ENCODE data around the gene TTC34. TPM values are rescaled to one million over a fixed set of nuclear protein-coding genes. Genes with fewer than 3 reads are reported as not detected.

The TTC34 gene
- total and polyA plus RNA-seq, 2 experiments from 2014 or later, result 0.08 to 0.35 TPM

DNA sequence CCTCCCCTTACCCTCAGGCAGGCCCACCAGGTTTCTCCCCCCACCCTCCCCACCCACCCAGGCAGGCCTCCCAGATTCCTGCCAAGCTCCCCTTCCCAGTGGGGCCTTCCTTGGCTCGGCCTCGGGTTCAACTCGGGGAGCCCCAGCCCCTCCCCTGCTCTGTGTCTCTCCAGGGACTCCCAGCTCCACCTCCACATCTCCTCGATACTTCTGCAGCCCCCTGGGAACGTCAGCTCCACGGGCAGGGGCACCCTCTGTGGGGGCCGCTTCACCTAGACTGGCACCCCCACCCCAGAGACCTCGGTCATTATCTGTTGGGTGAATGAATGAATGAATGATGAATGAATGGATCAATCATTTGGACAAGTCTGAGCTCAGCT is 169.5 kb downstream of the TTC34 start (continued):
- TF ChIP-seq, protein P1, sequence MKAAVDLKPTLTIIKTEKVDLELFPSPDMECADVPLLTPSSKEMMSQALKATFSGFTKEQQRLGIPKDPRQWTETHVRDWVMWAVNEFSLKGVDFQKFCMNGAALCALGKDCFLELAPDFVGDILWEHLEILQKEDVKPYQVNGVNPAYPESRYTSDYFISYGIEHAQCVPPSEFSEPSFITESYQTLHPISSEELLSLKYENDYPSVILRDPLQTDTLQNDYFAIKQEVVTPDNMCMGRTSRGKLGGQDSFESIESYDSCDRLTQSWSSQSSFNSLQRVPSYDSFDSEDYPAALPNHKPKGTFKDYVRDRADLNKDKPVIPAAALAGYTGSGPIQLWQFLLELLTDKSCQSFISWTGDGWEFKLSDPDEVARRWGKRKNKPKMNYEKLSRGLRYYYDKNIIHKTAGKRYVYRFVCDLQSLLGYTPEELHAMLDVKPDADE (IDR thresholded peaks at IDR 0.05), result no peak
- TF ChIP-seq ZNF331 (CRISPR knock-in tag; IDR thresholded peaks at IDR 0.05; ENCODE audit: low read depth) (no peak), NANOG (IDR thresholded peaks at IDR 0.05; ENCODE audit: borderline replicate concordance) (no peak)

DNA sequence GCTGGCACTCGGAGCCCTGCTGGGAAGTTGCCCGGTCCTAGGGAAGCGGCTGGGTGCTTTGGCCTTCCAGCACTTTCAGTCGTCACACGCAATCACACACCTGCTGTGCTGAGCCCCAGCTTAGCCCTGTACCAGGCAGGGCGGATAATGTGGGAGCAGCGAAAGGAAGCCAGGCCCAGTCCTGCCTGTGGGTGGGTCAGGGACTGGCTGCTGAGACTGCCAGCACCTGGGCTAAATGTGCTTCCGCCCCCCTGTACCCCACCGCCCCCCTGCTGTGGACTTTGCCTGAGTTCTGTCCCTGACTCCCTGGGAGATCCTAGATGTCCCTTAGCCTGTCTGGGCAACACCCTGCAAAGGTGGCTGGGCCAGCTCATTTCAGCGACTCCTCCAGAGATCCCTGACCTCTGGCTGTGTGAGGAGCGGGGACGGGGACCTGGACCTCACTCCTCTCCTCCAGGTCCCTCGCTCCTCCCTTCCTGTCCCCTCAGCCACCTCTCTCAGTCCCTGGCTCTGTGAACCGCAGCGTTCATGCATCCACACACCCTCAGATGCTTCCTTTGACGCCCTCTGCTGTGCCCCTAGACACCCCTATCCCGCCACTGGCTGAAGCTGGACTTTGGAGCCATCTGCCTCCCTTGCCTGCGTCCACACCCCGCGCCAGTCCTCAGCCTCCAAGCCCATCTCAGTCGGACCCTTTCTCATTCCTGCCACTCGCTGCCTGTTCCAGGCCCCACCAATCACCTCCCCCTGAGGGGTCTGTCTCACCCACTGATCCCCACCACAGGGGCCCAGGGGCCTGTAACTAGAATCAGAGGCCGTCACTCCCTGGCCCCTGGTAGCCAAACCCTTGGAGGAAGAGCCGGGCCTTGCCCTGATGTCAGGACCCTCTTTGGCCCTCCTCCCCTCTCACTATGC is 170.1 kb downstream of the TTC34 start:
- Mint-ChIP-seq H3K36me3 (ENCODE audit: low read depth) (peaks cover 6% of the 10 kb centered on the region; the same call in 2 of the 3 replicates), H3K27me3 (ENCODE audit: insufficient read depth, low read depth, poor library complexity) (peaks cover 50% of the 10 kb centered on the region), H3K4me1 (peaks cover 18% of the 10 kb centered on the region), H3K4me3 (no peak overlapping the region; the same call in 2 of the 3 replicates), H3K27ac (no peak overlapping the region), H3K9me3 (peaks cover 18% of the 10 kb centered on the region)
- Histone ChIP-seq H2AFZ (no peak overlapping the region), H4K20me1 (replicated peaks; ENCODE audit: insufficient read depth) (no peaks in the 10 kb centered on the region), H3K79me2 (replicated peaks; ENCODE audit: insufficient read depth) (no peaks in the 10 kb centered on the region), H3F3A (replicated peaks; ENCODE audit: low read depth) (peaks cover 10% of the 10 kb centered on the region; the same call in 1 of the 2 replicates), H3K4me1 (ENCODE audit: insufficient read depth) (peaks cover 11% of the 10 kb centered on the region), H3K27me3 (ENCODE audit: insufficient read depth) (peaks cover 41% of the 10 kb centered on the region), H3K27ac (ENCODE audit: low read depth) (no peak overlapping the region), H3K9me2 (ENCODE audit: insufficient read depth) (no peaks in the 10 kb centered on the region), H3K4me3 (no peak overlapping the region), H3K4me2 (no peak overlapping the region), H3K36me3 (ENCODE audit: insufficient read depth) (no peaks in the 10 kb centered on the region)
- no peak for ATAC-seq
- TF ChIP-seq, protein P2, sequence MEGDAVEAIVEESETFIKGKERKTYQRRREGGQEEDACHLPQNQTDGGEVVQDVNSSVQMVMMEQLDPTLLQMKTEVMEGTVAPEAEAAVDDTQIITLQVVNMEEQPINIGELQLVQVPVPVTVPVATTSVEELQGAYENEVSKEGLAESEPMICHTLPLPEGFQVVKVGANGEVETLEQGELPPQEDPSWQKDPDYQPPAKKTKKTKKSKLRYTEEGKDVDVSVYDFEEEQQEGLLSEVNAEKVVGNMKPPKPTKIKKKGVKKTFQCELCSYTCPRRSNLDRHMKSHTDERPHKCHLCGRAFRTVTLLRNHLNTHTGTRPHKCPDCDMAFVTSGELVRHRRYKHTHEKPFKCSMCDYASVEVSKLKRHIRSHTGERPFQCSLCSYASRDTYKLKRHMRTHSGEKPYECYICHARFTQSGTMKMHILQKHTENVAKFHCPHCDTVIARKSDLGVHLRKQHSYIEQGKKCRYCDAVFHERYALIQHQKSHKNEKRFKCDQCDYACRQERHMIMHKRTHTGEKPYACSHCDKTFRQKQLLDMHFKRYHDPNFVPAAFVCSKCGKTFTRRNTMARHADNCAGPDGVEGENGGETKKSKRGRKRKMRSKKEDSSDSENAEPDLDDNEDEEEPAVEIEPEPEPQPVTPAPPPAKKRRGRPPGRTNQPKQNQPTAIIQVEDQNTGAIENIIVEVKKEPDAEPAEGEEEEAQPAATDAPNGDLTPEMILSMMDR (conservative IDR thresholded peaks at IDR 0.05; ENCODE audit: low read depth in 2 of 2), result no peak; a peak in 1 of 4 replicates
- TF ChIP-seq ZNF331 (CRISPR knock-in tag; IDR thresholded peaks at IDR 0.05; ENCODE audit: low read depth), result no peak
- TF ChIP-seq, protein P3, sequence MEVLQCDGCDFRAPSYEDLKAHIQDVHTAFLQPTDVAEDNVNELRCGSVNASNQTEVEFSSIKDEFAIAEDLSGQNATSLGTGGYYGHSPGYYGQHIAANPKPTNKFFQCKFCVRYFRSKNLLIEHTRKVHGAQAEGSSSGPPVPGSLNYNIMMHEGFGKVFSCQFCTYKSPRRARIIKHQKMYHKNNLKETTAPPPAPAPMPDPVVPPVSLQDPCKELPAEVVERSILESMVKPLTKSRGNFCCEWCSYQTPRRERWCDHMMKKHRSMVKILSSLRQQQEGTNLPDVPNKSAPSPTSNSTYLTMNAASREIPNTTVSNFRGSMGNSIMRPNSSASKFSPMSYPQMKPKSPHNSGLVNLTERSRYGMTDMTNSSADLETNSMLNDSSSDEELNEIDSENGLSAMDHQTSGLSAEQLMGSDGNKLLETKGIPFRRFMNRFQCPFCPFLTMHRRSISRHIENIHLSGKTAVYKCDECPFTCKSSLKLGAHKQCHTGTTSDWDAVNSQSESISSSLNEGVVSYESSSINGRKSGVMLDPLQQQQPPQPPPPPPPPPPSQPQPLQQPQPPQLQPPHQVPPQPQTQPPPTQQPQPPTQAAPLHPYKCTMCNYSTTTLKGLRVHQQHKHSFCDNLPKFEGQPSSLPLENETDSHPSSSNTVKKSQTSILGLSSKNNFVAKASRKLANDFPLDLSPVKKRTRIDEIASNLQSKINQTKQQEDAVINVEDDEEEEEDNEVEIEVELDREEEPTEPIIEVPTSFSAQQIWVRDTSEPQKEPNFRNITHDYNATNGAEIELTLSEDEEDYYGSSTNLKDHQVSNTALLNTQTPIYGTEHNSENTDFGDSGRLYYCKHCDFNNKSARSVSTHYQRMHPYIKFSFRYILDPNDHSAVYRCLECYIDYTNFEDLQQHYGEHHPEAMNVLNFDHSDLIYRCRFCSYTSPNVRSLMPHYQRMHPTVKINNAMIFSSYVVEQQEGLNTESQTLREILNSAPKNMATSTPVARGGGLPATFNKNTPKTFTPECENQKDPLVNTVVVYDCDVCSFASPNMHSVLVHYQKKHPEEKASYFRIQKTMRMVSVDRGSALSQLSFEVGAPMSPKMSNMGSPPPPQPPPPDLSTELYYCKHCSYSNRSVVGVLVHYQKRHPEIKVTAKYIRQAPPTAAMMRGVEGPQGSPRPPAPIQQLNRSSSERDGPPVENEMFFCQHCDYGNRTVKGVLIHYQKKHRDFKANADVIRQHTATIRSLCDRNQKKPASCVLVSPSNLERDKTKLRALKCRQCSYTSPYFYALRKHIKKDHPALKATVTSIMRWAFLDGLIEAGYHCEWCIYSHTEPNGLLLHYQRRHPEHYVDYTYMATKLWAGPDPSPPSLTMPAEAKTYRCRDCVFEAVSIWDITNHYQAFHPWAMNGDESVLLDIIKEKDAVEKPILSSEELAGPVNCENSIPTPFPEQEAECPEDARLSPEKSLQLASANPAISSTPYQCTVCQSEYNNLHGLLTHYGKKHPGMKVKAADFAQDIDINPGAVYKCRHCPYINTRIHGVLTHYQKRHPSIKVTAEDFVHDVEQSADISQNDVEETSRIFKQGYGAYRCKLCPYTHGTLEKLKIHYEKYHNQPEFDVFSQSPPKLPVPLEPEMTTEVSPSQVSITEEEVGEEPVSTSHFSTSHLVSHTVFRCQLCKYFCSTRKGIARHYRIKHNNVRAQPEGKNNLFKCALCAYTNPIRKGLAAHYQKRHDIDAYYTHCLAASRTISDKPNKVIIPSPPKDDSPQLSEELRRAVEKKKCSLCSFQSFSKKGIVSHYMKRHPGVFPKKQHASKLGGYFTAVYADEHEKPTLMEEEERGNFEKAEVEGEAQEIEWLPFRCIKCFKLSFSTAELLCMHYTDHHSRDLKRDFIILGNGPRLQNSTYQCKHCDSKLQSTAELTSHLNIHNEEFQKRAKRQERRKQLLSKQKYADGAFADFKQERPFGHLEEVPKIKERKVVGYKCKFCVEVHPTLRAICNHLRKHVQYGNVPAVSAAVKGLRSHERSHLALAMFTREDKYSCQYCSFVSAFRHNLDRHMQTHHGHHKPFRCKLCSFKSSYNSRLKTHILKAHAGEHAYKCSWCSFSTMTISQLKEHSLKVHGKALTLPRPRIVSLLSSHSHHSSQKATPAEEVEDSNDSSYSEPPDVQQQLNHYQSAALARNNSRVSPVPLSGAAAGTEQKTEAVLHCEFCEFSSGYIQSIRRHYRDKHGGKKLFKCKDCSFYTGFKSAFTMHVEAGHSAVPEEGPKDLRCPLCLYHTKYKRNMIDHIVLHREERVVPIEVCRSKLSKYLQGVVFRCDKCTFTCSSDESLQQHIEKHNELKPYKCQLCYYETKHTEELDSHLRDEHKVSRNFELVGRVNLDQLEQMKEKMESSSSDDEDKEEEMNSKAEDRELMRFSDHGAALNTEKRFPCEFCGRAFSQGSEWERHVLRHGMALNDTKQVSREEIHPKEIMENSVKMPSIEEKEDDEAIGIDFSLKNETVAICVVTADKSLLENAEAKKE (CRISPR knock-in tag; IDR thresholded peaks at IDR 0.05), result no peak
- TF ChIP-seq POLR2AphosphoS5 (IDR thresholded peaks at IDR 0.05; ENCODE audit: low read depth), result no peak
- no peak for TF ChIP-seq EZH2 (IDR thresholded peaks at IDR 0.05; ENCODE audit: low read depth, unreplicated experiment)
- DNase-seq (ENCODE audit: low spot score), result no peak
